Body of pancreas (tissue), 4 donors: ENCODE measurements around the gene GNL3.

ENCODE experiments used
- CTCF ChIP-seq, 7 experiments: fragments of 450-650 bp in 4 of 7; fragments of 200-600 bp in 3 of 7; sonication (generic) in 3 of 7; IDR thresholded peaks; one replicate each; pipeline ENCODE4 v1.5.1; 2016 to 2019; ENCODE audit warnings: antibody characterized with exemption in 7 of 7
- POLR2A ChIP-seq, 3 donors: fragments of 450-650 bp; IDR thresholded peaks; one replicate each; pipeline ENCODE4 v1.6.1; 2016; ENCODE audit warnings: antibody characterized with exemption in 3 of 3, mild to moderate bottlenecking in 2 of 3

- no peak for TF ChIP-seq CTCF (IDR thresholded peaks at IDR 0.05)
- no peak for TF ChIP-seq POLR2A (IDR thresholded peaks at IDR 0.05)
Measured at GRCh38 chr3:52671676-52672075, 14.2 kb upstream of the GNL3 start.
